Fibroblast of gingiva (primary cell): ENCODE data around the gene AUTS2.
A peak's percentile ranks its signal among the peaks of the same experiment; 100 is the strongest.

Source experiments
- DNase-seq: peaks from one replicate; pipeline ENCODE4 v3.0.0-alpha.2; 2011; ENCODE audit warnings: low read depth

AUTS2 gene

DNA sequence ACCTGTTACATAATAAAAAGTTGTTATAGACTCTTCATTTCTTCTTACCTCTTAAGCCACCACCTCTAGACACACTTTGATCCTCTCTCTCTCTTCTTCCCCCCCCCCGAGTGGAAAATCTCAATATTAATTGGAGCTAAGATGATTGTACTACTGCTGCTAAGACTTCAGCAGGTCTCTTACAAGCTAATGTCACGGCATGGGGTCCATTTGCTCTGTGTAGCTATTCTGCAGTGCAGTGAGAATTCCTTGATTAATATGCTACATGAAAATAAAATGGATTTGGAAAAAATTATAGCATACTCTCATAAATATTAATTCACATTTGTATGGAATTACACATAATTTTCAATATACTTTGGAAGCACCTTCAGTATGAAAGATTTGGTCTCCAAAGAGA is 297.2 kb downstream of the AUTS2 start:
- no peak for DNase-seq

- no peak for DNase-seq
Observed at GRCh38 chr7:69896121-69896520, 297.8 kb downstream of the AUTS2 start.

- no peak for DNase-seq
Observed at GRCh38 chr7:69898189-69898588, 299.9 kb downstream of the AUTS2 start.

- no peak for DNase-seq
Observed at GRCh38 chr7:69903410-69903809, 305.1 kb downstream of the AUTS2 start.

DNA sequence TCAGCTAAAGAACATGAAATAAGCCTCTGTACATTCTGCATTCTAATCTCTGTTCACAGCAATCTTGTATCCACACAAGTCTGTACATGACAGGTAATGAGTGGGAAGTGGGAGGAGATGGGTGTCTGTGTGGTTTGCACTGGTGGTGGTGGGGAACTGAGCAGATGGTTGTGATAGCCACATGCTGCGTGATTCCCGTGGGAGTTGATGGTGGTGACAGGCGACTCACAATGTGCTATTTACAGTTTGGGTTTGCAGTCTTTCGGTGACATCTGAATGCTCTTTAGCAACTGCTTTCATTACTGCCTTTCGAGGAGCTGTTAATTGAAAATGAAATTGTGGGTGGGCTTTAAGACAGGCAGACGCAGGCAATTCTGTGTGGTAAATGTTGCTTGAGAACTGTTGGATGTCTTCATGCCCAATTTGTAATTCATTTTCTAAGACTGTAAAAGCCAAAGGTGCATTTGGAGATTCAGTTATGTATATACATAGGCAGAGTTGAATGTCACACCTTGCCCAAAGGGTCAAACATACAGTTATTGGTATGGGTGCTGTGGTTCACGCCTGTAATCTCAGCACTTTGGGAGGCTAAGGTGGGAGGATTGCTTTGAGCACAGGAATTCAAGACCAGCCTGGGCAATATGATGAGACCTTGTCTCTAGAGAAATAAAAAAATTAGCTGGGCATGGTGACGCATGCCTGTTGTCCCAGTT is 308.2 kb downstream of the AUTS2 start:
- no peak for DNase-seq

DNA sequence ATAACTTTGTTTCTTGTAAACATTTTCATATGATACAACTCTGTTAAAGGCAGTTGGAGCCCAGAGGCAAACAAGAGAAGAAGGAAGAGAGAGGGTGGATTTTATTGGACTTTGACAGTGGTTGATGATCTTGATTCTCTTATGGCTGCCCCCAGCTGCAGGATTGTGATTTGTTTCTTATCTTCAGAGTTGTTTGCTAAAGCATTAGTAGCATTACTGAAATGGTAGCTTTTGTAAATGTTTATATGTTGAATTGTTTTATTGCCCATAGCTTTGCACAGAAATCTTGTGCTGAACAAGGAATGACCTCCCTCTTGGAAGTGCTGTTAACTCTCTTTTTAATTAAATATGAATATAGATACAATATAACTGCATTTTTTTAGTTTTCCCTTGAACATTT is 309.4 kb downstream of the AUTS2 start:
- no peak for DNase-seq

DNA sequence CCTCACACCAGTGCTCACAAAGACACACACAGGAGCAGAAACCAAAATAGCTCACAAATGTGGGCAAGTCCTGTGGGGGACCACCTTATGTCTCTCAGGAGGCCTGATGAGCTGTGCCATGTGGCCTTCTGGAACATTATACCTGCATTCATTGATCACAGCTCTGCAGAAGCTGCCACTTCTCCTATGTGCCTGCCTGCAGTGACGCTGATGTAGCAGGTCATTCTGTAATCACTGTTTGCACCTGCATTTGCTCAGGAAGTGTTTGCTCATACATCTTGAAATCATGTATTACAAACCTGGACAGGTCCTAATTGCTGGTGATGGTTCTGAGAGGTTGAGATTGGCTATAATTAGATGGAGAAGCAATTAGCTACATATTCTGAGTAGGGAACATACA is 310.2 kb downstream of the AUTS2 start:
- DNase-seq: no peak

DNA sequence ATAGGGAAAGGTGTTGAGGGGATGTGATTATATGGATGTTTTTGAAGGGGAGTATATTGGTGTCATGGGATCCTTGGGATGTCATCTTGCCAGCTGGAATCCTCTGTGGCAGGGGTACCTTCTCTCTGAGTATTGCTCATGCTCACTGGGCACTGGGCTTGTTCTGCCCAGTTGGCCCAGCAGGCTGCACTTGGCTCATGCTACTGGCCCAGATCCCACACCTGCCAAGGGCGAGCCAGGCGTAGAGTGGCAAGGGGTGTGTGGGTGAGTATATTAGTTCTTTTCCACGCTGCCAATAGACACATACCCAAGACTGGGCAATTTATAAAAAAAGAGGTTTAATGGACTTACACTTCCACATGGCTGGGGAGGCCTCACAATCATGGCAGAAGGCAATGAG is 311.9 kb downstream of the AUTS2 start:
- DNase-seq: no peak

DNA sequence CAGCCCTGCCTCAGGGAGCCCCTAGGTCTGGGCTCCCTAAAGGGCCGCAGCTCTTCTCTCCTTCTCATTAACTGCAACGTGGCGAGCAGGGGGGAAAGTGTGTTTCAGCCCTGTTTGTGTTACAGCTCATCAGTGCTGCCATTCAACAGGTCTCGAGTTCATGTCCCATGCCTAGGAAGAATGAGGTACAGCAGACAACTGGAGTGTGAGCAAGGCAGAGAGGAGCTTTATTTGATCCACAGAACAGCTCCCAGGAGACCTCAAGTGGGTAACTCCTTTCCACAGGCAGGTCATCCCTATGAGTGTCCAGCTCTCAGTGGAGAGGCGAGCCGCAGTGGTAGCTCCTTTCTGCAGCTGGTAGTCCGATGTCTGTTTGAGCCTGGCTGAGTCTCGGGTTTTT is 313.1 kb downstream of the AUTS2 start:
- no peak for DNase-seq

DNA sequence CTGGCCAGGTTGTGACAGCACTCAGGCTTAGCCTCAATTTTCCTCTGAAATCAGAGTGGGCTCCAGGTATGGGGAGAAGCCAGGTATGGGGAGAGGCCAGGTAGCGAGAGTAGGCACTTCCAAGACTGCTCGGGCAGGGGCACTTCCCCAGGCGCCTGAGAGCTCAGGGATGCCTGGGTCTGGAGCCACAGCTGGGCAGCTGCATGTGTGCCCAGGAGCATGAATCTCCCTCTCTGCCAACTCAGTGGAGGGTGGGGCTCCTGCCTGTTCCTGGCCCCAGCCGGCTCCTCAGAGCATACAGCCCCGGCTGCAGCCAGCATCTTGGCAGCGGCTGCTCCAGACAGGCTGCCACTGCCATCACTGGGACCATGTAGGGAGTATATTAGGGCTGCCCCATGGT is 313.9 kb downstream of the AUTS2 start:
- no peak for DNase-seq

- no peak for DNase-seq
Observed at GRCh38 chr7:69912846-69913245, 314.6 kb downstream of the AUTS2 start.

DNA sequence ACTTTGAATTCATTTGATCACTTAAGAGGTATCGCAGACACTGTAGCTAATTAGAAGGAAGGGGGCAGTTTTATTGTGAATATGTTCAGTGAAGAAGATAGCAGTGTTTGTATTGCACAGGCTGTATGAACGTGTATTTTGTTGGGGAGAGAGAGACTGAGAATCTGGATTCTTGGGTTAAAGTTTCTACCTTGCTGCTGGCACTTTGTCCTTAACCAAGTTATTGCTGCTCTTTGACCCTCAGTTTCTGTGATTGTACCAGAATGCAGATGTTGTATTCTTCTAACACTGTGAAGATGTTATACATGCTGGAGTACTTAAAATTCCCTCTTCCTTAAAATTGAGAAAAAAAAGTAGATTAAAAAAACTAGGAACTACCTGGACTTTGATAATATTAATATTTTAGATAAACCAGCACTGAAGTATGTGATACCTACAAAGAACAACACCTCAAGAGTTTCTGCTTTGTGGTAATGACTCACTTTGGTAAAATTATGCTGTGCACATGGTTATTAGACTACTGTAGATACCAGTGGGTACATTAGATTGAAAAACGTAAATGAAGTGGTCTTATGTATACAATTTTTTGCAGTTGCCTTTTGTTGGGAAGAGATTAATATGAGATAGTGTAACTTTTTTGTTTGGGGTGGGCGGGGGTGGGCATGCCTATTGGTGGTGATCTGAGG is 321.3 kb downstream of the AUTS2 start:
- DNase-seq: no peak

DNA sequence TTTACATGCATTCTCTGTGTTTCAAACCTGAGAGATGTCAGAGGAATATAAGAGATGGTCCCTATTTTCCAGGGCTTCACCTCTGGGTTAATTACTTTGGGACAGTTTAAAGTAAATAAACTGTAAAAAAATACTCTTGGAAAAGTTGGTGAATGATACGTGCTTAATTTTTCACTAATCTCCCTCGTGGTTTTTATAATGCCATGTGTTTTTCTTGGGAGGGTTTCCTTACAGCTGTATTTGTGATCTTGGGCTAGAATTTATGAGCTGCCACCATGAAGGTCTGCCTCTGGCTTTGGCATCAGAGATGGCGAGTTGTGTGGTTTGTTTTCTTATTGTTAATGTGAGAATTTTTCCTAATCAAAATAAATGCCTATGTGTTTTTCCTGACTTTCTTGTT is 322.5 kb downstream of the AUTS2 start:
- DNase-seq: no peak

GRCh38 chr7:69922026-69922803 is 323.9 kb downstream of the AUTS2 start:
- DNase-seq: no peak

GRCh38 chr7:69927461-69927860 is 329.2 kb downstream of the AUTS2 start:
- no peak for DNase-seq

DNA sequence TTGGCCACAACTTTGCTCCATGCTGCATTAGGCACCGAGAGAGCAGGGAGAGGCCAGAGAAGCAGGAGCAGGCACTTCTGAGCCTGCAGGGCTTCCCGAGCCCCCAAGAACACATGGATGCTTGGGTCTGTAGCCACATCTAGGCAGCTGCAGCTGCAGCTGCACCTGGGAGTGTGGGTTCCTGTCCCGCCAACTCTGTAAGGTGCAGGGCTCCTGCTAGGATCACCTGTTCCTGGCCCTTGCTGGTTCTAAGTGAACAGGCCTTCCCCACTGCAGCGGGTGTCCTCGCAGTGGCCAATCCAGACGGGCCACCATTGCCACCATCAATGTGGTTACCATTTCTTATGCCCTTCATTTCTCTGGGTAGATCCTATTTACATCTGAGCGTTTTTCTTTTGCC is 330.3 kb downstream of the AUTS2 start:
- no peak for DNase-seq

DNA sequence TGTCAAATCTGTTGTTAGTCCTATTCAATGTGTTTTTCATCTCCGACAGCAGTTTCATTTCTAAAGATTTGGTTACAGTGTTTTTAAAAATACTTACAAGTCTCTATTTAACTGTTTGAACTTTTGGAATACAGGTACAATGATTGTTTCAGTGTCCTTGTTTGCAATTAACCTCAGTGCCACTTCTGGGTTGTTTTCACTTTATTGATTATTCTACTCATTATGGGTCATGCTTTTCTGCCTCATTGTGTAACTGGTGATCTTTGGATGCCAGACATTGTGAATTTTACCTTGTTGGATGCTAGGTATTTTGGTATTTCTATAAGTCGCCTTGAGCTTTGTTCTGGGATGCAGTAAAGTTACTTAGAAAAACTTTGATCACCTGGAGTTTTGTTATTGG is 331.3 kb downstream of the AUTS2 start:
- no peak for DNase-seq

- DNase-seq: peak; percentile 23
Observed at GRCh38 chr7:69932034-69932628, 333.9 kb downstream of the AUTS2 start.

DNA sequence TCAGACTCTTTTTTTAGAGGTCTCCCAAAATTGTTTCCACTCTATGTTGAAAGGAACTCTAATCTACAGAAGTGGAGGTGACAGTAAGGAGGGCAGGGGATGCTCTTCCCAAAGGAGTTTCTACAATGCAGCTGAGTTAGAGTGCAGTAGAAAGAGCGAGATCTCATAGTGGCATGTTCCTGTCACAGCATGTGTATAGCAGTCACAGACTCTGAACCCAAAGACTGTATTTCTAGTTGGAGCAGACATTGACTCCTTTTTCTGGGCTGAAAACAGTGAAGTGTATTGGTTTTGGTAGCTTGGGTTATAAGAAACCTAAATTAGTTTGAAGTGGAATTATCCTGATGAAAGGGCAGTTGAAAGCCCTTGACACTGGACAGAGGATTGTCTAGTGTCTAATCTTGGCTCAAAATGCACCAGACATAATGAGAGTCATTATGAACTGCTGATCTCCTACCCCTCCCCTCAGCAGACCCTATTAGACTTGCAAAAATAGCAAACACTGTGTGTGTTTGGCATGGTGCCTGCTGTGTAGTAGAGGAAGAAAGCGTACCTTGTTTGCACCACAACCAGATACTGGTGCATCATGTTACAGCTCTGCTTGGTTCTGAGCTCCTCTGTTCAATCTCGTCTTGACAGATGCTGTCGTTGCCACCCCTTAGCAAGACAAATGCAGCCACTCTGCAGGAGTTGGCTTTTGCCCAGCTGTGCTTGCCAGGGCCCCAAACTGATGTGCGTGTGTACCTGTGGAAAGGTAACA is 336.0 kb downstream of the AUTS2 start:
- DNase-seq: no peak

GRCh38 chr7:69935107-69935506 is 336.8 kb downstream of the AUTS2 start:
- DNase-seq: no peak

DNA sequence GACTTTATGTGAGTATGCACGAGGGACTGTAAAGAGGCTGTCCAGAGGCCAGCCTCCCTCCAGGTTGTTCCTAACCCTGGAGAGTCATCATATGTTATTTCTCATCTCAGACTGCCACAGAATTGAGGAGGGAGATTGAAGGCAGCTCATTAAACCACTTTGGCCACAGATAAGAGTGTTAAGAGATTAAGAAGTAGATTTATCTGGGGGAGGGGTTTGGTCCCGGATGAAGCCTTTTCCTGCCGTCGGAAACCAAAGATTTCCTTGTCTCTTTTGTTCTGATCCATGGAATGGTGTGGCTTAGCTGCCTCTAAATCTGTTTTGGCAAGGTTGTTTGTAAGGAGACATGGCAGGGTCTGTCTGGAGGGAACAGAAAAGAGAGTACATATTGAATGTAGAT is 338.8 kb downstream of the AUTS2 start:
- DNase-seq: no peak

GRCh38 chr7:69939317-69939716 is 341.0 kb downstream of the AUTS2 start:
- no peak for DNase-seq
